GM12892 (cell line): ENCODE data around the gene ACMSD.

Experiments
- POLR2A ChIP-seq: IDR thresholded peaks from 2 replicates; pipeline ENCODE4 v1.6.1; 2011; ENCODE audit warnings: low read depth, low read length, control low read depth
- POLR2AphosphoS5 ChIP-seq: IDR thresholded peaks from 2 replicates; pipeline ENCODE4 v1.6.1; 2011; ENCODE audit warnings: low read depth, low read length, control low read depth
- TAF1 ChIP-seq: IDR thresholded peaks from 2 replicates; pipeline ENCODE4 v1.6.1; 2011; ENCODE audit warnings: low read depth, mild to moderate bottlenecking, control low read depth, low read length, borderline replicate concordance

DNA sequence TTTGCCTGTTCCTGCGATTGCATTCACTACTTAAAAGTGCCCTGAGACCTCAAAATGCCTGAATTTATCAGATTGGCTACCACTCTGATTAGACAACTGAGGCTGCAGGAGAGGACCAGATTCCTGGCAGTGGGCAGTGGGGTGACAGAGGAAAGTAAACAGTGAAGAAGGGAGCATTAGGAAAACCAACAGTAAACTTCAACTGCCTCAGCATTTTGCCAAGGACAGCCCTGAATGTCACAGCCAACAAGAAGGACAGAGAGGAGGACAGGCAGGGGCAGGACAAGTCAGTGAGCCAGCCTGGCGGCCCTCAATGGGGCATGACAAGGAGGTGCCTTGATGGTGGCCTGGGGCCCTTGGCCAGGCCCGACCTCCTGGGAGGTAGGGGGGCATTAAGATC, 24.3 kb downstream of the ACMSD start:
- TF ChIP-seq POLR2AphosphoS5 (no peak), TAF1 (no peak), POLR2A (no peak)
